Measurements from ENCODE around the gene PABPN1L. TPM values are rescaled to one million over a fixed set of nuclear protein-coding genes. Genes with fewer than 3 reads are reported as not detected.

Gene PABPN1L
- total and polyA plus RNA-seq, 2 experiments from 2014 or later = not detected

GRCh38 chr16:88855736-88856121 is 10.7 kb downstream of the PABPN1L start:
- Mint-ChIP-seq H3K4me1 (peaks cover 21% of the 10 kb centered on the region), H3K27me3 (ENCODE audit: insufficient read depth, low read depth, poor library complexity) (peaks cover 10% of the 10 kb centered on the region), H3K4me3 (peak overlapping the region; percentile 79), H3K36me3 (ENCODE audit: low read depth) (peaks cover 46% of the 10 kb centered on the region), H3K27ac (no peak overlapping the region), H3K9me3 (peaks cover 12% of the 10 kb centered on the region)
- no peak for DNase-seq (ENCODE audit: low spot score)
- TF ChIP-seq NANOG (IDR thresholded peaks at IDR 0.05; ENCODE audit: borderline replicate concordance) (no peak), POLR2AphosphoS5 (IDR thresholded peaks at IDR 0.05; ENCODE audit: low read depth) (no peak)
- Histone ChIP-seq H3F3A (replicated peaks; ENCODE audit: low read depth) (0 out of 2 replicates have a peak, but pooled peaks cover 3% of the 10 kb centered on the region), H3K79me2 (replicated peaks; ENCODE audit: insufficient read depth) (peaks cover 18% of the 10 kb centered on the region), H3K27ac (ENCODE audit: low read depth) (no peak overlapping the region), H3K4me2 (peak overlapping the region; percentile 83), H4K20me1 (replicated peaks; ENCODE audit: insufficient read depth) (peaks cover 7% of the 10 kb centered on the region; the same call in 1 of the 2 replicates), H3K36me3 (ENCODE audit: insufficient read depth) (no peaks in the 10 kb centered on the region), H3K4me3 (peak overlapping the region; percentile 71), H2AFZ (no peak overlapping the region), H3K9me2 (ENCODE audit: insufficient read depth) (no peaks in the 10 kb centered on the region), H3K4me1 (ENCODE audit: insufficient read depth) (no peaks in the 10 kb centered on the region; the same call in 1 of the 2 replicates), H3K27me3 (ENCODE audit: insufficient read depth) (no peaks in the 10 kb centered on the region)
- ATAC-seq = no peak

- Histone ChIP-seq H3K27me3 (ENCODE audit: insufficient read depth) (no peaks in the 10 kb centered on the region), H3F3A (replicated peaks; ENCODE audit: low read depth) (0 out of 2 replicates have a peak, but pooled peaks cover 3% of the 10 kb centered on the region), H3K79me2 (replicated peaks; ENCODE audit: insufficient read depth) (peaks cover 18% of the 10 kb centered on the region), H3K27ac (ENCODE audit: low read depth) (no peak overlapping the region), H2AFZ (no peak overlapping the region), H3K36me3 (ENCODE audit: insufficient read depth) (no peaks in the 10 kb centered on the region), H3K4me3 (no peak overlapping the region), H3K4me2 (no peak overlapping the region), H3K9me2 (ENCODE audit: insufficient read depth) (no peaks in the 10 kb centered on the region), H3K4me1 (ENCODE audit: insufficient read depth) (no peaks in the 10 kb centered on the region; the same call in 1 of the 2 replicates), H4K20me1 (replicated peaks; ENCODE audit: insufficient read depth) (peaks cover 7% of the 10 kb centered on the region; the same call in 1 of the 2 replicates)
- H3K27me3 Mint-ChIP-seq (ENCODE audit: insufficient read depth, low read depth, poor library complexity) = peaks cover 10% of the 10 kb centered on the region
- peaks cover 12% of the 10 kb centered on the region for H3K9me3 Mint-ChIP-seq
- peaks cover 46% of the 10 kb centered on the region for H3K36me3 Mint-ChIP-seq (ENCODE audit: low read depth)
- ATAC-seq (no peak), DNase-seq (ENCODE audit: low spot score) (no peak)
- no peak overlapping the region for H3K27ac Mint-ChIP-seq
- H3K4me1 Mint-ChIP-seq = peaks cover 21% of the 10 kb centered on the region
- H3K4me3 Mint-ChIP-seq = peak overlapping the region; percentile 52
- no peak for TF ChIP-seq ZNF331 (CRISPR knock-in tag; IDR thresholded peaks at IDR 0.05; ENCODE audit: low read depth)
- no peak for TF ChIP-seq ZNF114 (CRISPR knock-in tag; IDR thresholded peaks at IDR 0.05)
- TF ChIP-seq ETS1 (IDR thresholded peaks at IDR 0.05) = no peak
- no peak for TF ChIP-seq JUNB (IDR thresholded peaks at IDR 0.05; ENCODE audit: unreplicated experiment)
- no peak for TF ChIP-seq STAT1 (IDR thresholded peaks at IDR 0.05; ENCODE audit: unreplicated experiment)
- no peak for TF ChIP-seq POLR2AphosphoS5 (IDR thresholded peaks at IDR 0.05; ENCODE audit: low read depth)
- TF ChIP-seq CREB1 (CRISPR knock-in tag; IDR thresholded peaks at IDR 0.05; ENCODE audit: low read depth) = no peak
- TF ChIP-seq REST (IDR thresholded peaks at IDR 0.05; ENCODE audit: unreplicated experiment) = no peak
- no peak for TF ChIP-seq CTCF (conservative IDR thresholded peaks at IDR 0.05; ENCODE audit: low read depth in 2 of 2)
- TF ChIP-seq NANOG (IDR thresholded peaks at IDR 0.05; ENCODE audit: borderline replicate concordance) = no peak
Measured at GRCh38 chr16:88855176-88855575, 11.3 kb downstream of the PABPN1L start.

All from GM23338 (cell line).